ENCODE data around the gene C1QL1. TPM values are rescaled to one million over a fixed set of nuclear protein-coding genes. Genes with fewer than 3 reads are reported as not detected.

Gene C1QL1
- total RNA-seq, 3 donors from 2014 or later, result not detected

DNA sequence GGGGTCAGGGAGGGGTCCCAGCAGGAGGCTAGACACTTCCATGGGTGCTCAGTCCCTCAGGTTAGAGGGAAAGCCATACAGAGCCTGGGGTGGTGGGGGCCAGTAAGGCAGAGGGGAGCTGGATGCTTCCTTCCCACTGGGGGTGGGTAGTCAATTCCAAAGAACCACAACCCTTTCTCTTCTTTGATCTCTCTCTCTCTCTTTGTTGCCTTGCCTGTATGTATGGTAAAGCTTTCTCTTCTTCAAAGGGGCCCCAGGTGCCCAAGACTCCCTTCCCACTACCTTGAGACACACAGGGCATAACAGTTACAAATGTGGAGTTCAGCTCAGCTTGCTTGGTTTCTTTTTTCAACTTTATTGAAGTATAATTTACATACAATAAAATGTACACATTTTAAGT, 30.5 kb upstream of the C1QL1 start:
- no peaks in the 10 kb centered on the region for H3K4me1 Mint-ChIP-seq (ENCODE audit: low read depth)
- ATAC-seq (no peak), DNase-seq (no peak)
- H3K9me3 Mint-ChIP-seq, result peaks cover 9% of the 10 kb centered on the region
- peaks cover 2% of the 10 kb centered on the region for H3K36me3 Mint-ChIP-seq (ENCODE audit: insufficient read depth)
- H3K4me3 Mint-ChIP-seq, result no peak overlapping the region
- peaks cover 25% of the 10 kb centered on the region for H3K27me3 Mint-ChIP-seq (ENCODE audit: low read depth)

- Mint-ChIP-seq H3K9me3 (peaks cover 9% of the 10 kb centered on the region), H3K36me3 (ENCODE audit: insufficient read depth) (peaks cover 2% of the 10 kb centered on the region), H3K4me3 (no peak overlapping the region), H3K27me3 (ENCODE audit: low read depth) (peaks cover 26% of the 10 kb centered on the region), H3K4me1 (ENCODE audit: low read depth) (no peaks in the 10 kb centered on the region)
- DNase-seq (no peak), ATAC-seq (no peak)
Measured at GRCh38 chr17:44997733-44998520, 29.8 kb upstream of the C1QL1 start.

DNA sequence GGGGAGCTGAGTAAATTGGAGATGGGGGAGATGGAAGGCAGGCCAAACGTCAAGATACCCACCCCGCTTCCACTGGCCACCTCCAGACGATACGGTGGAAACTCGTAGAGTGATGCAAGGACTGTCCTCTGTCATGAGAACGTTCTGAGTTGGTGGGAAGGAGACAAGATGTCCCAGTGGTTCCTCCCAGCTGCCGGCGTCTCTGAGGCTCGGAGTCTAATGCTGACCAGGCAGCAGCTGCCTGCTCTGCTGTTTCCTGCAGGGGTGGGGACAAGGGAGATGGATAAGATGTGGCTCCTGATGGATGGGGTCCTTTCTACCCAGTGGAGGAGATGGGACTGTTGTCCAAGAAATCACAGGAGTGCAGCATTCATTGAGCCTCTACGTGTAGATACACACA, 28.2 kb upstream of the C1QL1 start:
- H3K36me3 Mint-ChIP-seq (ENCODE audit: insufficient read depth), result peaks cover 2% of the 10 kb centered on the region
- H3K4me3 Mint-ChIP-seq, result no peak overlapping the region
- peaks cover 30% of the 10 kb centered on the region for H3K27me3 Mint-ChIP-seq (ENCODE audit: low read depth)

DNA sequence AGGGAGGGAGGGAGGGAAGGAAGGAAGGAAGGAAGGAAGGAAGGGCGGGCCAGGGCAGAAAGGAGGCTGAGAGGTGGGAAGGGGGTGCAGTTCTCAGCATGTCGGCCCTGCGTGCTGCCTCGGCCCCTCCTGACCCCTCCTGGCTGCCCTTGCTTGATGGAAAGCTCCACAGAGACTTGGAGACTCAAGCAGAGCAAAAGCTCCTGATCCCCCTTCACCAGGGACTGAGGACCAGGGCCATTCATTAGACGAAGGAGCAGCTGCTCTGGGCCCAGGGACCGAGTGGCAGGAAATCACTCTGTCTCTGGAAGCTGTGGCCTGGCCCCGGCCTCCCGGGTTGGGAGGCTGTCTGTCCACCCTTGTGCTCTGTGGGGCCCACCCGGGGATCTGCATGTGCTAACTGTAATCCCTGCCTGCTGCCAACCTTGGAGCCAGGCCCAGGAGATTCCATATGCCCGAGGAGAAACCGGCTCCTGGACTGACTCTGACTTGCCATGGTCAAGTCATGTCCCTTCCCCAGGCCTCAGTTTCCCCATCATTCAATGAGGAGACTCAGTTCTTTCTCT, 27.4 kb upstream of the C1QL1 start:
- DNase-seq (no peak), ATAC-seq (no peak)
- Mint-ChIP-seq H3K9me3 (peaks cover 9% of the 10 kb centered on the region), H3K4me3 (no peak overlapping the region), H3K4me1 (ENCODE audit: low read depth) (no peaks in the 10 kb centered on the region), H3K36me3 (ENCODE audit: insufficient read depth) (peaks cover 2% of the 10 kb centered on the region), H3K27me3 (ENCODE audit: low read depth) (peaks cover 30% of the 10 kb centered on the region)

More for the DNA sequence above, 28.2 kb upstream of the C1QL1 start:
- peaks cover 9% of the 10 kb centered on the region for H3K9me3 Mint-ChIP-seq
- no peak for ATAC-seq
- DNase-seq, result no peak
- H3K4me1 Mint-ChIP-seq (ENCODE audit: low read depth), result no peaks in the 10 kb centered on the region

DNA sequence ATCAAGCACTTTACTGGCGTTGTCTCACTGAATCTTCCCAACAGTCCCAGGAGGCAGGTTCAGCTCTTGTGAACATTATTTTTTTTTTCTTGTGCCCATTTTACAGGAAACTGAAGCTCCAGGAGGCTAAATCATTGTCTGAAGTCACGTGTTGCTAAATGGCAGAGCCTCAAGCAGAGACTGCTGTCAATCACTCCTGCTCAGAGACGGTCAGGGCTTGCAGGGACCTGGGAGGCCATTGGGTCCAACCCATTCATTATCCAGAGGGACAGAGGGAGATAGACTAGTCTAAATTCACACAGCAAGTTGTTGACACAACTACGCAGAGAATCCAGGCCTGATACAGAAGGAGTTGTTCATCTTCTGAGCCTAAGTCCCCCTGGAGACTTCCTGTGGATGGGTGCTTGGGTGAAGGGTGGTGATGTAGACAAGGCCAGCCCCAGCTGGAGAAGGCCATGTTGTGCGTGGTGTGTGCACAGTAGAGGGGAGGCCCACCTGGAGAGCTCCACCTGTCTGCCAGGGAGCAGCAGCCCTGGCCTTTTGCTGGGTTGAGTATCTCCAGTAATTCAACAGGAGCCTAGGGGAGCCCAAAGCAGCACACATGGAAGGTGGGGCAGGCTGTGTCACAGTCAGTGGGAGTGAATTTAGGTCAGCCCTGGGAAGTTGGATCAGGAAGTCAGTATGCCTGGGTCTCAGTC, 24.3 kb upstream of the C1QL1 start:
- ATAC-seq, result no peak
- peaks cover 3% of the 10 kb centered on the region for H3K4me1 Mint-ChIP-seq (ENCODE audit: low read depth)

DNA sequence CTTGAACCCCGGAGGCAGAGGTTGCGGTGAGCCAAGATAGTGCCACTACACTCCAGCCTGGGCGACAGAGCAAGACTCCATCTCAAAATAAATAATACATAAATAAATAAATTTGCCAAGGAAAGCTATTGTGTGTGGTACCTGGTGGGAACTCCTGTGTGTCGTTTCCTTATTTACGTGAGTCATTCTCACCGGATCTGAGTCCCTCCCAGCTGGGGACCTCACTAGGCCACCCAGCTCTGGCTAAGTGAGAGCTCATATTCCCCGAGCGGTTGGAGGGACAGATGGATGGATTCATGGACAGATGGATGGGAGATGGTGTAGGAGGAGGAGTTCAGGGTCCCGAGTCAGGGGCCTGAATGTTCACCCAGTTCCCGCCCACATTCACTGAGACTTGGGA, 22.9 kb upstream of the C1QL1 start:
- H3K9me3 Mint-ChIP-seq, result no peaks in the 10 kb centered on the region
- peaks cover 51% of the 10 kb centered on the region for H3K27me3 Mint-ChIP-seq (ENCODE audit: low read depth)
- DNase-seq (no peak), ATAC-seq (no peak)
- peaks cover 5% of the 10 kb centered on the region for H3K4me1 Mint-ChIP-seq (ENCODE audit: low read depth)
- no peaks in the 10 kb centered on the region for H3K36me3 Mint-ChIP-seq (ENCODE audit: insufficient read depth)
- no peak overlapping the region for H3K4me3 Mint-ChIP-seq

More for the DNA sequence above, 24.3 kb upstream of the C1QL1 start:
- Mint-ChIP-seq H3K9me3 (no peaks in the 10 kb centered on the region), H3K27me3 (ENCODE audit: low read depth) (peaks cover 49% of the 10 kb centered on the region), H3K36me3 (ENCODE audit: insufficient read depth) (no peaks in the 10 kb centered on the region), H3K4me3 (no peak overlapping the region)
- DNase-seq, result no peak

GRCh38 chr17:44989552-44990138, 21.5 kb upstream of the C1QL1 start:
- Mint-ChIP-seq H3K4me3 (no peak overlapping the region), H3K27me3 (ENCODE audit: low read depth) (peaks cover 55% of the 10 kb centered on the region)

GRCh38 chr17:44988044-44988942, 20.2 kb upstream of the C1QL1 start:
- ATAC-seq (peak in 1 of 2 donors; percentile 13), DNase-seq (no peak)
- Mint-ChIP-seq H3K4me3 (no peak overlapping the region), H3K36me3 (ENCODE audit: insufficient read depth) (no peaks in the 10 kb centered on the region), H3K27me3 (ENCODE audit: low read depth) (peaks cover 47% of the 10 kb centered on the region), H3K9me3 (no peaks in the 10 kb centered on the region), H3K4me1 (ENCODE audit: low read depth) (peaks cover 5% of the 10 kb centered on the region)

More at GRCh38 chr17:44989552-44990138, 21.5 kb upstream of the C1QL1 start:
- DNase-seq (no peak), ATAC-seq (no peak)
- Mint-ChIP-seq H3K9me3 (no peaks in the 10 kb centered on the region), H3K36me3 (ENCODE audit: insufficient read depth) (no peaks in the 10 kb centered on the region), H3K4me1 (ENCODE audit: low read depth) (peaks cover 5% of the 10 kb centered on the region)

DNA sequence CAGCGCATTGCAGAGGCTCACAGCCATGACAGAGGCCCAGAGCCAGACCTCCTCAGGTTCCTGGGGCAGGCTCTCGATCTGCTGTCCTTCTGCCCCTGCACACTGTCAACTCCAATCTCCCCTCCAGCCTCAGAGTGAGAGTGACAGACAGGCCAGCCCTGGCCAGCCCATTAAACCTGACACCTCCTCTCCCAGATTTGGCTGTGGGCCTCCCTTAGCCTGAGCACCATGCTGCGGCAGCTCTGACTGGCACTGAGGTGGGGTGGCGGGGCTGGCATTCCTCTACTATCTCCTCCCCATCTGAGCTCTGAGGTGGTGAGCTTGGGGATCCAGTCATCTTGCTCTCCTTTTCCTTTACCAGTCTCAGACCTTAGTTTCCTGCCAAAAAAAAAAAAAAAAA, 15.5 kb upstream of the C1QL1 start:
- Mint-ChIP-seq H3K27me3 (ENCODE audit: low read depth) (peaks cover 41% of the 10 kb centered on the region), H3K4me3 (no peak overlapping the region), H3K4me1 (ENCODE audit: low read depth) (peaks cover 5% of the 10 kb centered on the region), H3K36me3 (ENCODE audit: insufficient read depth) (no peaks in the 10 kb centered on the region), H3K9me3 (no peaks in the 10 kb centered on the region)
- ATAC-seq, result no peak
- DNase-seq, result no peak

- Mint-ChIP-seq H3K36me3 (ENCODE audit: insufficient read depth) (no peaks in the 10 kb centered on the region), H3K9me3 (no peaks in the 10 kb centered on the region), H3K4me3 (no peak overlapping the region), H3K27me3 (ENCODE audit: low read depth) (peaks cover 38% of the 10 kb centered on the region), H3K4me1 (ENCODE audit: low read depth) (peaks cover 1% of the 10 kb centered on the region)
- ATAC-seq, result no peak
- DNase-seq, result no peak
Measured at GRCh38 chr17:44982113-44982702, 14.1 kb upstream of the C1QL1 start.

- no peak for DNase-seq
- H3K4me1 Mint-ChIP-seq (ENCODE audit: low read depth), result no peaks in the 10 kb centered on the region
- H3K27me3 Mint-ChIP-seq (ENCODE audit: low read depth), result peaks cover 32% of the 10 kb centered on the region
- no peak overlapping the region for H3K4me3 Mint-ChIP-seq
- ATAC-seq, result no peak
- H3K36me3 Mint-ChIP-seq (ENCODE audit: insufficient read depth), result no peaks in the 10 kb centered on the region
- H3K9me3 Mint-ChIP-seq, result no peaks in the 10 kb centered on the region
Measured at GRCh38 chr17:44981221-44981968, 13.3 kb upstream of the C1QL1 start.

- no peak overlapping the region for H3K4me3 Mint-ChIP-seq
- no peaks in the 10 kb centered on the region for H3K4me1 Mint-ChIP-seq (ENCODE audit: low read depth)
- H3K9me3 Mint-ChIP-seq, result no peaks in the 10 kb centered on the region
- ATAC-seq, result no peak
- H3K27me3 Mint-ChIP-seq (ENCODE audit: low read depth), result peaks cover 31% of the 10 kb centered on the region
- no peak for DNase-seq
- H3K36me3 Mint-ChIP-seq (ENCODE audit: insufficient read depth), result no peaks in the 10 kb centered on the region
Measured at GRCh38 chr17:44979426-44979995, 11.4 kb upstream of the C1QL1 start.

- ATAC-seq, result no peak
- no peak for DNase-seq
- Mint-ChIP-seq H3K4me1 (ENCODE audit: low read depth) (no peaks in the 10 kb centered on the region), H3K36me3 (ENCODE audit: insufficient read depth) (no peaks in the 10 kb centered on the region), H3K4me3 (no peak overlapping the region), H3K9me3 (no peaks in the 10 kb centered on the region), H3K27me3 (ENCODE audit: low read depth) (peaks cover 31% of the 10 kb centered on the region)
Measured at GRCh38 chr17:44978807-44979206, 10.7 kb upstream of the C1QL1 start.
